K562 (cell line): ENCODE results near the gene PDE11A. TPM values are rescaled to one million over a fixed set of nuclear protein-coding genes. Genes with fewer than 3 reads are reported as not detected.

Experiments
- CBFA2T2 ChIP-seq: fragments of 450-650 bp; conservative IDR thresholded peaks from 2 replicates; pipeline ENCODE4 v1.6.1; 2017; ENCODE audit warnings: mild to moderate bottlenecking
- CHD2 ChIP-seq: IDR thresholded peaks from 2 replicates; pipeline ENCODE4 v1.6.1; 2011; ENCODE audit warnings: low read depth, low read length
- CREBBP ChIP-seq: IDR thresholded peaks from one replicate; pipeline ENCODE4 v1.6.1; 2012; ENCODE audit warnings: low read depth, mild to moderate bottlenecking, control low read depth, inconsistent platforms, low read length
- DPF2 ChIP-seq: fragments of 450-650 bp; IDR thresholded peaks from 2 replicates; pipeline ENCODE4 v1.6.1; 2016
- E4F1 ChIP-seq: fragments of 250-450 bp; sonication (Bioruptor Pico); IDR thresholded peaks from 2 replicates; pipeline ENCODE4 v1.5.0; 2021; ENCODE audit warnings: mild to moderate bottlenecking, borderline replicate concordance
- FOXK2 ChIP-seq, 2 experiments: fragments of 450-650 bp; IDR thresholded peaks in 1 of 2; conservative IDR thresholded peaks in 1 of 2; 2 replicates each; pipeline ENCODE4 v1.6.1; 2016; ENCODE audit warnings: low read depth in 2 of 2, mild to moderate bottlenecking in 1 of 2
- HDAC2 ChIP-seq: fragments of 450-650 bp; IDR thresholded peaks from 2 replicates; pipeline ENCODE4 v1.6.1; 2016; ENCODE audit warnings: mild to moderate bottlenecking
- JUN ChIP-seq, 2 experiments: sonication (generic) in 1 of 2; formaldehyde crosslinking in 1 of 2; IDR thresholded peaks; 2 replicates each; pipeline versions ENCODE4 v1.6.1 to v1.8.0; 2012 to 2022; ENCODE audit warnings: borderline replicate concordance in 2 of 2, mild to moderate bottlenecking in 2 of 2, improper control_type of control experiment in 1 of 2, low read depth in 1 of 2, low read length in 1 of 2, missing genetic modification reagents in 1 of 2
- JUNB ChIP-seq: fragments of 450-650 bp; formaldehyde crosslinking; conservative IDR thresholded peaks from 2 replicates; pipeline ENCODE4 v1.4.0; 2020; ENCODE audit warnings: mild to moderate bottlenecking
- JUND ChIP-seq, 2 experiments: IDR thresholded peaks; 2 replicates in 1 of 2; 3 replicates in 1 of 2; pipeline ENCODE4 v1.6.1; 2011; ENCODE audit warnings: borderline replicate concordance in 2 of 2, low read depth in 2 of 2, low read length in 2 of 2, improper control_type of control experiment in 1 of 2, missing biosample characterization in 1 of 2, missing genetic modification characterization in 1 of 2, missing genetic modification reagents in 1 of 2
- KDM1A ChIP-seq, 2 experiments: fragments of 450-650 bp; IDR thresholded peaks; 2 replicates each; pipeline ENCODE4 v1.6.1; 2016; ENCODE audit warnings: mild to moderate bottlenecking in 2 of 2
- LEF1 ChIP-seq: fragments of 450-650 bp; IDR thresholded peaks from 2 replicates; pipeline ENCODE4 v1.6.1; 2016; ENCODE audit warnings: mild to moderate bottlenecking
- MCM5 ChIP-seq: fragments of 450-650 bp; IDR thresholded peaks from 2 replicates; pipeline ENCODE4 v1.6.1; 2016; ENCODE audit warnings: low read depth
- NCOA4 ChIP-seq: fragments of 450-650 bp; IDR thresholded peaks from 2 replicates; pipeline ENCODE4 v1.6.1; 2018; ENCODE audit warnings: mild to moderate bottlenecking; ENCODE audit not compliant: partially characterized antibody
- NR2C1 ChIP-seq, 2 experiments: fragments of 450-650 bp; IDR thresholded peaks; 2 replicates each; pipeline ENCODE4 v1.6.1; 2017; ENCODE audit warnings: mild to moderate bottlenecking in 2 of 2, antibody characterized with exemption in 1 of 2, inconsistent platforms in 1 of 2, missing compliant biosample characterization in 1 of 2, missing genetic modification characterization in 1 of 2
- PHTF2 ChIP-seq: fragments of 250-450 bp; sonication (Bioruptor Pico); IDR thresholded peaks from 2 replicates; pipeline ENCODE4 v1.5.0; 2021; ENCODE audit warnings: mild to moderate bottlenecking
- RCOR1 ChIP-seq, 2 experiments: IDR thresholded peaks; 2 replicates each; pipeline ENCODE4 v1.6.1; 2012; ENCODE audit warnings: low read depth in 2 of 2, low read length in 2 of 2, borderline replicate concordance in 1 of 2, improper control_type of control experiment in 1 of 2
- RFX1 ChIP-seq: fragments of 450-650 bp; IDR thresholded peaks from 2 replicates; pipeline ENCODE4 v1.6.1; 2016; ENCODE audit warnings: mild to moderate bottlenecking, moderate library complexity
- SIX5 ChIP-seq, 2 experiments: IDR thresholded peaks; 2 replicates each; pipeline ENCODE4 v1.6.1; 2011; ENCODE audit warnings: low read length in 2 of 2, borderline replicate concordance in 1 of 2, low read depth in 1 of 2, mild to moderate bottlenecking in 1 of 2, moderate library complexity in 1 of 2; ENCODE audit not compliant: insufficient read depth in 1 of 2
- SMARCA4 ChIP-seq: fragments of 450-650 bp; IDR thresholded peaks from 2 replicates; pipeline ENCODE4 v1.6.1; 2016
- SMARCE1 ChIP-seq: fragments of 450-650 bp; IDR thresholded peaks from 2 replicates; pipeline ENCODE4 v1.7.1; 2016; ENCODE audit warnings: mild to moderate bottlenecking
- SPI1 ChIP-seq: IDR thresholded peaks from 2 replicates; pipeline ENCODE4 v1.6.1; 2011; ENCODE audit warnings: low read depth, low read length, control low read depth, borderline replicate concordance
- TCF3 ChIP-seq: sonication (generic); formaldehyde crosslinking; IDR thresholded peaks from 2 replicates; pipeline ENCODE4 v1.4.0; 2020; ENCODE audit warnings: mild to moderate bottlenecking, missing genetic modification reagents
- ZBTB1 ChIP-seq: sonication (generic); formaldehyde crosslinking; IDR thresholded peaks from 2 replicates; pipeline ENCODE4 v1.8.1; 2023; ENCODE audit warnings: missing genetic modification reagents, low read depth, mild to moderate bottlenecking, borderline replicate concordance
- ZC3H11A ChIP-seq: IDR thresholded peaks from 2 replicates; pipeline ENCODE4 v1.6.1; 2012; ENCODE audit warnings: low read depth, low read length, improper control_type of control experiment
- ZFP30 ChIP-seq: fragments of 250-450 bp; sonication (Bioruptor Pico); IDR thresholded peaks from 2 replicates; pipeline ENCODE4 v1.8.0; 2022; ENCODE audit warnings: moderate library complexity, mild to moderate bottlenecking, inconsistent platforms, borderline replicate concordance
- ZNF511 ChIP-seq: sonication (generic); formaldehyde crosslinking; IDR thresholded peaks from 2 replicates; pipeline ENCODE4 v1.8.0; 2022; ENCODE audit warnings: mild to moderate bottlenecking, missing genetic modification reagents
- ZNF586 ChIP-seq: fragments of 450-650 bp; formaldehyde crosslinking; conservative IDR thresholded peaks from 2 replicates; pipeline ENCODE4 v1.4.0; 2020; ENCODE audit warnings: mild to moderate bottlenecking, moderate library complexity
- ZNF766 ChIP-seq: fragments of 200-800 bp; sonication (Bioruptor generic); conservative IDR thresholded peaks from 2 replicates; pipeline ENCODE4 v1.6.1; 2016; ENCODE audit warnings: missing genetic modification characterization, missing compliant biosample characterization
- polyA plus RNA-seq, 8 experiments: library from polyadenylated mRNA; depleted of rRNA in 4 of 8; stranded (reverse) in 5 of 8; unstranded in 3 of 8; fragments of >200 nt; fragmentation: Nextera tagmentation in 2 of 8; fragmentation: Illumina TruSeq in 1 of 8; extraction: Ambion mirVana in 2 of 8; extraction: Trizol in 1 of 8; gene quantifications; 2 replicates each; pipeline versions ENCODE4 v1.2.1 to v1.2.3, GENCODE V29; 2011 to 2014; ENCODE audit warnings: inconsistent platforms in 1 of 8, missing spikeins in 1 of 8
- total RNA-seq, 7 experiments: library from RNA; depleted of rRNA in 6 of 7; stranded (reverse); fragments of >200 nt in 6 of 7; fragmentation: Illumina TruSeq in 2 of 7; extraction: Trizol in 2 of 7; gene quantifications; 2 replicates each; pipeline versions ENCODE4 v1.2.1 to v1.2.3, GENCODE V29; 2011 to 2021; ENCODE audit warnings: low replicate concordance in 1 of 7

PDE11A gene
- total and polyA plus RNA-seq, 9 of the 15 experiments (the other 6 are each of a cell fraction or from before 2014, with no cell fraction given): 3.2 to 22.1 (median 5.7) TPM

GRCh38 chr2:177666408-177666807 is 406.2 kb downstream of the PDE11A start (continued):
- TF ChIP-seq SIX5 (IDR thresholded peaks at IDR 0.05; ENCODE audit: borderline replicate concordance in 1 of 2, insufficient read depth in 1 of 2, low read depth in 1 of 2, low read length in 2 of 2): no peak
- peak; percentile 34; the same call in 1 of the 2 replicates for TF ChIP-seq CBFA2T2
- no peak for TF ChIP-seq NR2C1 (IDR thresholded peaks at IDR 0.05)
- TF ChIP-seq NR2C1 (tag; IDR thresholded peaks at IDR 0.05): no peak
- TF ChIP-seq ZFP30: no peak
- TF ChIP-seq LEF1: peak; percentile 25; the same call in 1 of the 2 replicates
- peak; percentile 35; the same call in 1 of the 2 replicates for TF ChIP-seq HDAC2
- TF ChIP-seq CREBBP: no peak
- TF ChIP-seq ZNF511 (CRISPR knock-in tag): no peak
- no peak for TF ChIP-seq RFX1
- no peak for TF ChIP-seq ZNF766 (CRISPR knock-in tag)
- TF ChIP-seq SMARCA4: peak; percentile 64
- peak; percentile 85 for TF ChIP-seq DPF2
- TF ChIP-seq KDM1A (IDR thresholded peaks at IDR 0.05): peak in 1 of 2 experiments; percentile 39; a peak in 1 of 4 replicates
- TF ChIP-seq E4F1 (CRISPR knock-in tag): no peak
- TF ChIP-seq RCOR1 (IDR thresholded peaks at IDR 0.05; ENCODE audit: borderline replicate concordance in 1 of 2, low read depth in 2 of 2, low read length in 2 of 2): peak in 1 of 2 experiments; percentile 91; a peak in 2 of 4 replicates
- TF ChIP-seq SMARCE1: peak; percentile 66; the same call in 1 of the 2 replicates
- TF ChIP-seq NCOA4: no peak
- no peak for TF ChIP-seq JUNB (CRISPR knock-in tag)
- TF ChIP-seq JUND (IDR thresholded peaks at IDR 0.05; ENCODE audit: borderline replicate concordance, low read depth, low read length): peak; percentile 75; the same call in 1 of the 2 replicates
- TF ChIP-seq JUND (tag; IDR thresholded peaks at IDR 0.05; ENCODE audit: borderline replicate concordance, low read depth, low read length): peak; percentile 74; the same call in 2 of the 3 replicates
- TF ChIP-seq JUN (IDR thresholded peaks at IDR 0.05; ENCODE audit: borderline replicate concordance, low read depth, low read length): 0 out of 2 replicates have a peak, but pooled peaks have one; percentile 29
- TF ChIP-seq JUN (CRISPR knock-in tag; IDR thresholded peaks at IDR 0.05; ENCODE audit: borderline replicate concordance): no peak
- no peak for TF ChIP-seq SPI1
- no peak for TF ChIP-seq ZBTB1 (CRISPR knock-in tag)
- no peak for TF ChIP-seq TCF3
- TF ChIP-seq FOXK2 (conservative IDR thresholded peaks at IDR 0.05 in 1 of 2, IDR thresholded peaks at IDR 0.05 in 1 of 2; ENCODE audit: low read depth in 2 of 2): peak in 1 of 2 experiments; percentile 53; a peak in 1 of 4 replicates
- TF ChIP-seq MCM5: no peak
- TF ChIP-seq PHTF2: no peak
- TF ChIP-seq ZC3H11A: no peak
- TF ChIP-seq CHD2: no peak
- no peak for TF ChIP-seq ZNF586 (CRISPR knock-in tag)
